ENCODE measurements around the gene THAP3. TPM values are rescaled to one million over a fixed set of nuclear protein-coding genes. Genes with fewer than 3 reads are reported as not detected.

The THAP3 gene
- total RNA-seq, 4 donors from 2014 or later = 20.1 to 26.9 (median 23.4) TPM

- no peak for DNase-seq (ENCODE audit: low spot score in 2 of 2)
- intact Hi-C loops (cut with DNase I; ENCODE audit: low total_unique reads) = no loop called here
- no peak overlapping the region for H3K4me3 ChIP-seq (ENCODE audit: low read depth, poor library complexity, severe bottlenecking)
- TF ChIP-seq CTCF (IDR thresholded peaks at IDR 0.05) (no peak), POLR2A (IDR thresholded peaks at IDR 0.05) (no peak)
- WGBS, 2 donors = 54 to 82% methylated on average over 7 of the region's 7 CpGs
Measured at GRCh38 chr1:6585841-6586240, 38.8 kb upstream of the THAP3 start.

GRCh38 chr1:6586404-6586816 is 38.3 kb upstream of the THAP3 start:
- 71% methylated on average over 10 of the region's 11 CpGs; no CpG with 5 or more reads in 1 of the 2 donors for WGBS, 2 donors
- TF ChIP-seq CTCF (IDR thresholded peaks at IDR 0.05) = no peak
- TF ChIP-seq POLR2A (IDR thresholded peaks at IDR 0.05) = no peak
- intact Hi-C loops (cut with DNase I; ENCODE audit: low total_unique reads) = no loop called here
- H3K4me3 ChIP-seq (ENCODE audit: low read depth, poor library complexity, severe bottlenecking) = no peak overlapping the region
- DNase-seq (ENCODE audit: low spot score in 2 of 2) = no peak

GRCh38 chr1:6587261-6588005 is 37.2 kb upstream of the THAP3 start:
- no peak overlapping the region for H3K4me3 ChIP-seq (ENCODE audit: low read depth, poor library complexity, severe bottlenecking)
- no peak for DNase-seq (ENCODE audit: low spot score in 2 of 2)
- intact Hi-C loops (cut with DNase I; ENCODE audit: low total_unique reads) = no loop called here
- TF ChIP-seq CTCF (IDR thresholded peaks at IDR 0.05) (no peak), POLR2A (IDR thresholded peaks at IDR 0.05) (no peak)
- 29 to 34% methylated on average over 13 of the region's 13 CpGs for whole genome bisulfite sequencing, 2 donors

- 62 to 66% methylated on average over 14 to 17 of the region's 25 CpGs for WGBS, 2 donors
- TF ChIP-seq CTCF (IDR thresholded peaks at IDR 0.05) = no peak
- no peak for TF ChIP-seq POLR2A (IDR thresholded peaks at IDR 0.05)
- no peak overlapping the region for H3K4me3 ChIP-seq (ENCODE audit: low read depth, poor library complexity, severe bottlenecking)
- intact Hi-C loops (cut with DNase I; ENCODE audit: low total_unique reads) = no loop called here
- no peak for DNase-seq (ENCODE audit: low spot score in 2 of 2)
Measured at GRCh38 chr1:6588128-6588892, 36.4 kb upstream of the THAP3 start.

- H3K4me3 ChIP-seq (ENCODE audit: low read depth, poor library complexity, severe bottlenecking) = no peak overlapping the region
- no peak for TF ChIP-seq CTCF (IDR thresholded peaks at IDR 0.05)
- TF ChIP-seq POLR2A (IDR thresholded peaks at IDR 0.05) = no peak
- no peak for DNase-seq (ENCODE audit: low spot score in 2 of 2)
- intact Hi-C loops (cut with DNase I; ENCODE audit: low total_unique reads) = no loop called here
- 71 to 76% methylated on average over 23 to 24 of the region's 24 CpGs for WGBS, 2 donors
Measured at GRCh38 chr1:6588893-6589520, 35.7 kb upstream of the THAP3 start.

Measured in lower leg skin (tissue), 4 donors.